Urothelium cell line (cell line): ENCODE results near the gene ATP2B1.
"Not testable (repeated sequence)": the region's sequence is repeated elsewhere in the genome, so short reads cannot be mapped to it uniquely, and the experiment has no call there.

Experiments used
- DNase-seq: peaks from one replicate; pipeline ENCODE4 v3.0.0; 2011; ENCODE audit warnings: low spot score, mixed read lengths
- FAIRE-seq: peaks from 2 replicates; lab custom pipeline; 2011; peaks lifted over from hg19 to GRCh38; lab: Jason Lieb, UNC

ATP2B1 gene

DNA sequence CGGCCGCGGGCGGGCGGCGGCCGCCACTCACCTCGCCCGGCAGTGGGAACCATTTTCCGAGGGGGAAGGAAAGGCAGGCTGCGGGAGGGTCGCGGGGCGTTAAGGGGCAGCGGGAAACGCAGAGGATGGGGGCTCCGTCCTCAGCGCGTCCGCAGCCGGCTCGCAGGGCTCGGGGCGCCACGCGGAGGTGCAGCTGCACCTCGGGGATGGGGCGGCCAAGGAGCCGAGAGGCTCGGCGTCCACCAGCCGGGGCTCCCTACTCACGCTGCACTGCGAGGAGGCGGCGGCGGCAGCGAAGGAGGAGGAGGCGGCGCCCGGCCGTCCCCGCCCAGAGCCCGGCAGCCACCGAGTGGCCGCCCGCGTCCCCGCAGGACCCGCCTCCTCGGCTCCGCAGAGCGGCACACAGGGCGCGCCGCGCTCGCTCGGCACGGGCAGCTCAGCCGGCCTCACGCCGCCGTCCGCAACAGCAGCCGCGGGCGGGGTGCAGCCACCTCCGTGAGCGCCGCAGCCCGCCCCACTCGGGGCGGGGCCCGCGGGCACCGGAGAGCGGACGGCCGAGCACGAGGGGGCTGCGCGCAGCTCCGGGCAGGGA, at the start of gene ATP2B1:
Gene ATP2B1, minus strand, starts transcription at position 274 of the 592 bp plus-strand sequence. CDS start 52,952 bp downstream, outside the sequence.
- FAIRE-seq, result no peak
- peak; percentile 78 for DNase-seq

DNA sequence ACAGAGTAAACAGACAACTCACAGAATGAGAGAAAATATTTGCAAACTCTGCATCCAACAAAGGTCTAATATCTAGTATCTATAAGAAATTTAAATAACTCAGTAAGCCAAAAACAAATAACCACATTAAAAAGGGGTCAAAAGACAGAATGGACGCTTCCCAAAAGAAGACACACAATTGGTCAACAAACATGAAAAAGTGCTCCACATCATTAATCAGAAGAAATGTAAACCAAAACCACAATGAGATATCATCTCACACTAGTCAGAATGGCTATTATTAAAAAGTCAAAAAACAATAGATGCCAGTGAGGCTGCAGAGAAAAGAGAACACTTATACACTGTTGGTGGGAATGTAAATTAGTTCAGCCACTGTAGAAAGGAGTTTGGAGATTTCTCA, 49.3 kb upstream of the ATP2B1 start:
- FAIRE-seq, DNase-seq: not testable (repeated sequence)

DNA sequence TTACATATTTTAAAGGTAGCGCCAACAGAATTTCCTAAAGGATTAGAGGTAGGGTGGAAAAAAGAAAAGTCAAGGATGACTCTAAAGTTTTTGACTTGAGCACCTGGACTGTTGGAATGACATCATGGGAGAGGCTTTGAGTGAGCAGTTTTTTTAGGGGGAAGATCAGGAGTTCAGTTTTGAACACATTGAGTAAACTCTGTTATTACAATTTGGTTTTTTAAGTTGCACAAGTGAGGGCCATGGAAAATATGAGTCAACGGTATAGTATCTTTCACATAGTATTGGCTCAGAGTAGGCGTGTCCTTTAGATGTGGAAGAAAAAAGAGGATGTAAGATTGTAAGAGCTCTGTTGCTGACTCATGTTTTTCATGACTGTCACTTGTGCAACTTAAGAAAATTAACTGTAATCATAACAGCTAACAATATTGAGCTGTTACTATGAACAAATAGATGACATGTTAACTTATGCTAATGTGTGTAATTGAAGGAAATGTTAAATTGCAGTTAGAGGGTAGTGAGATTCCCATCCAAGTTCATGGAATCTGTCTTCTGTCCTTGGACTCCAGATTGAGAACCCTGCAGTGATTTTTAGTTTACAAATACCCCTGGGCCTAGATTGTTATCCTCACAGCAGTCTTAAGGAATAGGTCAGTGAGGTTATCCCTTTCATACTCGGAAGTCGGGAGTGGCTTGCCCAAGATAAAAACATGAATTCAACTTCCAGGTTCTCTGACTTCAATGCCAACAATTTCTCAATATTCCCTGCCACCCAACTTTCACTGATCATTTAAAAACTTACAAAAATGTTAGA, 48.2 kb upstream of the ATP2B1 start:
- FAIRE-seq (no peak), DNase-seq (peak; percentile 56)

DNA sequence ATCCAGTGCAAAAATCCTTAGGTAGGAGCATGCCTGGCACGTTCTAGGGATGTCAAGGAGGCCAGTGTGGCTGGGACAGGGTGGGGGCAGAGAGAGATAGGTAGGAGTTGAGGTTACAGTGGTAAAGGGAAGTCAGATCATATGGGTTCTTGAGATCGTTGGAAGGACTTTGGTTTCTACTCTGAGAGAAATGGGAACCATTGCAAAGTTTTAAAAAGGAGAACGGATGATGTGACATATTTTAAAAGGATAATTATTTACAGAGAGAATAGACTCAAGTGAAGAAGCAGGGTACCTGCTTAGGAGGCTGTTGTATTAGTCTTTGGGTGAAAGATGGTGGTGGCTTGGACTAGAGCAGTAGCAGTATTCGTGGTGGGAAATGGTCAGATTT, 47.6 kb upstream of the ATP2B1 start:
- DNase-seq, result no peak
- no peak for FAIRE-seq

DNA sequence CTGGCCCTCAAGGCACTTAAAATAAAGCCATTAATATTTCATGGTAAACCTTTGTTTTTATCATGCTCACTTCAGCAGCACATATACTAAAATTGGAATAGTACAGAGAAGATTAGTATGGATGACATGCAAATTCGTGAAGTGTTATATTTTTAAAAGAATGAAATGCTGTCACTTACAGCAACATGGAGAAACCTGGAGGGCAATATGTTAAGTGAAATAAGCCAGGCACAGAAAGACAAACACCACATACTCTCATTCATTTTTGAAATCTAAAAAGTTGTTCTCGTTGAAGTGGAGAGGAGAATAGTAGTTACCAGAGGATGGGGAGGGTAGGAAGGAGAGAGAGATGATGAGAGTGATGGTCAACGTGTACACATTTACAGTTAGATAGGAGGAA, 45.4 kb upstream of the ATP2B1 start:
- FAIRE-seq, result no peak
- DNase-seq, result no peak

DNA sequence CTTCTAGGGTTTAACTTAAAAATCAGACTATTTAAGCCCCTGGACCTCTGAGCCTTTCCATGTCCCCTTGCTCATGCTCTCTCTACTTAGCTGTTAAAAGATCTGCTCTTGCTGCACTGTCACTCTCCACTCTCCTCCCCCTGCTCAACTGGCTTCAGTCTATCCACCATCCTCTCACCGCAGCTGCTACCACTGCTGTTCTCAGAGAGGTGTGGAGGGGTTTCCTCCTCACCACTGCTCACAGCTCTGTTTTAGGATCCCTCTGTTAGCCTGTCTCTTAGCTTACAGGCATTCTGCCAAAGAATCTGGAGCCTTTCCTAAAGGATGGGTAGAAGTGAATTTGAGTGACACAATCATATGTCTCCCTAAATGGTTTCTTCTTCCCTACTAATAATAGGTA, 43.7 kb upstream of the ATP2B1 start:
- no peak for FAIRE-seq

DNA sequence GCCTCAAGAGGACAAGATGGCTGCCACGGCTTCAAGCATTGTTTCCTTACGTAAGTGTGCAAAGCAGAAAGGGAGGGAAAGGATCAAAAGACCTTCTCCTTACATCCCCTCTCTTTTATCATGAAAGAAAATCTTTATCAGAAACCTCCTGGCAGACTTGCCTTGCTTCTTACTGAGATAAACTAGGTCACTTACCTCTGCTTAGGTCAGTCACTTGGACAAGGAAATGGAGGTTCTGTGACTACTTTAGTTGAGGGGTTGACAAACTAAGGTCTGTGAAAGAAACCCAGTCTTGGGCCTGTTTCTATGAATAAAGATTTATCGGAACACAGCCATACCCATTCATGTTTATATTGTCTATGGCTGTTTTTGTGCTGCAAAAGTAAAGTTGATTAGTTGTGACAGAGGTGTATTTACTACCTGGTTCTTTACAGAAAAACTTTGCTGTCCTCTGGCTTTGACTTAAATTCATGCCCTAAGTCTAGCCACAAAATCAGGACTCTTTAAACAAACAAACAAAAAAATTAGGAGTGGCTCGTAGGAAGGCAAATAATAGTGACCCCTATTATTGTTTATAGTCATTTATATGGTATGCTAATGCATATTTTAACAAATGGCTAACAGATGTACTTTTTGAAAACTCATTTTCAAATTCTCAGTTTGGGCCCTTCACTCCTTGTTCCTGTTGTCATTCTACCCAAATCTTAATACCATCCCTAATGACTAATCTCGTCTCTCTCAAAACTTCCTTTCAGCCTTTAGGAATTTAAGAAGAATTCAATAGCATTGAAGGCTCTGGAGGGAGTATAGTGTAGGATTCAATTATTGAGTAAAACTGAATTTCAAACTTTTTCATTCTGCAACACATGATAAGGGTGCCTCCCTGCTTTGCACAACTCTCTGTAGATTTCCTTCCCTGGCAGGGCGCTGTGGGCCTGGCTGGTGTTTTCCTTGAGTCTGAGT, 42.0 kb upstream of the ATP2B1 start:
- FAIRE-seq (no peak), DNase-seq (no peak)

More for the DNA sequence above, 43.7 kb upstream of the ATP2B1 start:
- no peak for DNase-seq

DNA sequence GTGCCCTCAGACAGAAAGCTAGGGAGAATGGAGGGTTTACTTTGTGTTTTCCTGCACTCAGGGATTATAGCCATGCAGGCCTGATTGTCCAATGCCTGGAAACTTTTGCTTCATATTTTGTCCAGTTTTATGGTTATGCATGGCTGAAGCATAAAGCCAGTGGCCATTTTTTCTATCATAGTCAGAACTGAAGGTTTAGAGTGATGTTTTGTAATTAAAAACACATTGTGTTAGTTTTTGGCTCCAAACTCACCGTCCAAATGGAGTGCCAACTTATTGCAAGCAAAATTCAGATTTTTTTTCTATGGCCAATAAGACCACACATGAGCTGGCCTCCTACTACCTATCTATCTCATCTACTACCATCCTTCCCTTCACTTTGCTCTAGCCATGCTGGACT, 40.2 kb upstream of the ATP2B1 start:
- DNase-seq (no peak), FAIRE-seq (no peak)

DNA sequence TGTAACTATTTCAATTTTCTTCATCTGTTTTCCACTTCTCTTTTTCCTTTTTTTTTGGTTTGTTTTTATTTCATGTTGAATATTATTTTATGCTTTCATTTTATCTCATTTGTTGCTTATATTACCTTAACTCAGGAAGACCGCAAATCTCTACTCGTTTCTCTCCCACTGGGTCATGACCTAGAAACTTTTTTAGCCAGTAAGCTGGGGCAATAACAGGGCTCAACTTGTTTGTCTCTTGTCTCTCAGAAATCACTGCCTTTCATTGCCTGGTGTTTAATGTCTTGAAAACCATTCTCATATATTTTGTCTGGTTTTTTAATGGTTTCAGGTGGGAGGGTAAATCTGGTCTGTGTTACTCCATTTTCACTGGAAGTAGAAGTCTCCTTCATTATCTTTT, 36.6 kb upstream of the ATP2B1 start:
- DNase-seq (no peak), FAIRE-seq (no peak)

DNA sequence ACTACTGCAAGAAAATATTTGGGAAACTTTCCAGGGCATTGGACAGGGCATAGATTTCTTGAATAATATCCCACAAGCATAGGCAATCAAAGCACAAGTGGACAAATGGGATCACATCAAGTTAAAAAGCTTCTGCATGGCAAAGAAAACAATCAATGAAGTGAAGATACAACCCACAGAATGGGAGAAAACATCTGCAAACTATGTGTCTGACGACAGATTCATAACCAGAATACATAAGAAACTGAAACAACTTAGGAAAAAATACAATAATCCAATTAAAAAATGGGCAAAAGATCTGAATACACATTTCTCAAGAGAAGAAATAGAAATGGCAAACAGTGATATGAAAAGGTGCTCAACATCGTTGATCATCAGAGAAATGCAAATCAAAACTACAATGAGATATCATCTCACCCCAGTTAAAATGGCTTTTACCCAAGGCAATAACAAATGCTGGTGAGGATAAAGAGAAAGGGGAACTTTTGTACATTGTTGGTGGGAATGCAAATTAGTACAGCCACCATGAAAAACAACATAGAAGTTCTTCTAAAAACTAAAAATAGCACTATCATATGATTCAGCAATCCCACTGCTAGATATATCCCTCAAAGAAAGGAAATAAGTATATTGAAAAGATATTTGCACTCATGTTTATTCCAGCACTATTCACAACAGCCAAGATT, 33.8 kb upstream of the ATP2B1 start:
- FAIRE-seq, result no peak
- DNase-seq, result no peak

DNA sequence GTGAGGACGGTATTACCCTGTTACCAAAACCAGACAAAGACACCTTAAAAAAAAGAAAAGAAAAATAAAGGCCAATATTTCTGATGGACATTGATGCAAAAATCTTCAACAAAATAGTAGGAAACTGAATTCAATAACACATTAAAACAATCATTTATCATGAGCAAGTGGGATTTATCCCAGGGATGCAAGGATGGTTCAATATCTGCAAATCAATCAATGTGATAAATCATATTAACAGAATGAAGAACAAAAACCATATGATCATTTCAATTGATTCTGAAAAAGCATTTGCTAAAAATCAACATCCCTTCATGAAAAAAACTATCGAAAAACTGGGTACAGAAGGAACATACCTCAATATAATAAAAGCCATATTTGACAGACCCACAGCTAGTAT, 32.3 kb upstream of the ATP2B1 start:
- no peak for FAIRE-seq
- DNase-seq, result no peak

DNA sequence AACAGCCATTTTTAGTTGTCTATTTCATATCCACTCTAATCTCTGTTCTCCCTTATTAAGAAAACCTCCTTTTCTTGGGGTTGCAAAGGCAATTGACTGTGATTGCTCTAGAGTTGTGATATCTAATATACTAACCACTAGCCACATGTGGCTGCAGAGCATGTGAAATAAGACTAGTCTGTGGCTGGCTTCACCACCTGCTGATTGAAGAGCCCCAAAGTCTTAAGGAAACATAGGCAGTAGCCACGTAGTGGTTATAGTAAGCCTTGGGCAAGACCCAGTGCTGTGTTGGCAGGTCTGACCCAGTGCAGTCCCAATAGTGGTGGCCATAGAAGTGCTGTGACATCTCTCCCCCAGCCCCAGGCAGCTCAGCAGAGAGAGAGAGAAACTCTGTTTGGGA, 28.4 kb upstream of the ATP2B1 start:
- no peak for FAIRE-seq
- no peak for DNase-seq

DNA sequence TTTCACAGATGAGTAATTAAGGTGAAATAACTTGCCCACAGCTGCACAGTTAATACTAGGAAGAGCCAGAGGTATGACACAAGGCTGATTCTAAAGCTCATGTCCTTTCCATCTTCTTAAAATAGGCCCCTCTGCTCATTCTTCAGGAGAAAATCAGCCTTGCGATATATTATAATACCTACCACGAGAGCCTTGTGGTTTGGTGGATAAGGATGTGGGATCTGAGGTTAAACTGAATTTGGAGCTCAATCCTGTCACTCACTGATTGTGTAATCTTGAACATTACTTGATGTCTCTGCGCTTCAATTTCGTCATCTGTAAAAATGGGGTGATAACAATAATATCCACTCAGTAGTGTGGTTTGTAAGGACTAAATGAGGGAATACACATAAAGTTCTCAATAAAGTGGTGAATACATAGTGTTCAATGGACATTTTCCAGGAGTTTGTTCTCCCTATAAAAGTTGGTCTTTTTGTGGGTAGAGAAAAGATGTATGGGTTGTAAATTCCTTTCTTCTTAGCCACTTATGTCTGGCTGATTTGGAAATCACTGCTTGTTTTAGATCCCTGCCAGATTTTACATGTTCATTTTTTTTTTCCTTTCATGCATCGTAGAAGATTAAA, 25.1 kb upstream of the ATP2B1 start:
- no peak for FAIRE-seq

DNA sequence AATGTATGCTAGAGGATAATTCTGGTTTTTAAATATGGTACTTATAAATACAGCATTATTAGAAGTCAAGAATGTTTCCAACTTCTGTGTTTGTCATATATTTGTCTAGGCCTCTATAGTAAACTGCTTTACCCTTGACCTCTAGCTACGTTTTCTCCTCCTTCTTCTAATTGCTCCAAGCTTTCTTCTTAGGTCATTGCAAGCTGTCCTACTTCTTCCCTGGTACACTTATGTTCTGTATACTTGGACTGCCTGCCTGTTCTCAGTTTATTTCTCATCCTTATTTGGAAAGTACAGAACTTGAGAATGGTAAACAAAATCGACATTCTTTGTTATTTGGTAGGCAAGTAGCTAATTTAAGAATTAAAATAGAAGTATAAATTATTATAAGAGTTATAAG, 23.9 kb upstream of the ATP2B1 start:
- FAIRE-seq, result no peak
- no peak for DNase-seq

More for the DNA sequence above, 25.1 kb upstream of the ATP2B1 start:
- DNase-seq, result peak; percentile 37

DNA sequence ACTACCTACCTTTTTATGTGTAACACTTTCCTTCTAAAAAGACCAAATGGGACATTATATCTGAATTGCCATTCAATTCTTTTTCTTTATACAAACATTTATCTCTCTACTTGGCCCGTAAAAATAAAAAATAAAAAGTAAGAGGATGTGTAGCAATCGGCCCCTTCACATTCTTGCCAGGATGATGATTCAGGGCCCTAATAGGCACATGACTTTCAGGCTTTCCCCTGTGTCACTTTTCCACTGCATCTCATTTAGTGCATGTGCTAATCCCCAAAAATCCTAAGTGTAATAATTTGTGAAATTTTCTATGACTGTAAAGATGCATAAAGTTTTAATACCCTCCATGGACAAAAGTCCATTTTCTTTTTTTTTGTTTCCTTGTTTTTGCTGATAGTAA, 23.0 kb upstream of the ATP2B1 start:
- FAIRE-seq, result no peak
- DNase-seq, result no peak

DNA sequence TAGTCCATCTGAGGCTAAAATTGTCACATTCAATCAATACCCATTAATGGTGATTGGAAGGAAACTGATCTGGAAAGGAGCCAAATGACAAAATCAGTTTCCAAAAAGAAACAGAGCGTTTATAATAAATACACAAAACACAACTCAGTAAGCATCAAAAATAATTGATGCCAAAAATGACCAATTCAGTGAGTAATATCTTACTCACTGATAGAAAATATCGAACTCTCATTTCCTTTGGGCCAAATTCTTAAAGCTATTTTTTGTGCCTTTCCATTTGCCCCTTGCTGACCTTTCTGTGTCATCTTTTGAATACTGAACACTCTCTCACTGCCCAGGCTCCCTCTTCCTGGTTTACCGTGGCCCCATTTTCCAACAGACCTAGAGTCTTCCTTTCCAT, 22.5 kb upstream of the ATP2B1 start:
- no peak for DNase-seq
- no peak for FAIRE-seq

DNA sequence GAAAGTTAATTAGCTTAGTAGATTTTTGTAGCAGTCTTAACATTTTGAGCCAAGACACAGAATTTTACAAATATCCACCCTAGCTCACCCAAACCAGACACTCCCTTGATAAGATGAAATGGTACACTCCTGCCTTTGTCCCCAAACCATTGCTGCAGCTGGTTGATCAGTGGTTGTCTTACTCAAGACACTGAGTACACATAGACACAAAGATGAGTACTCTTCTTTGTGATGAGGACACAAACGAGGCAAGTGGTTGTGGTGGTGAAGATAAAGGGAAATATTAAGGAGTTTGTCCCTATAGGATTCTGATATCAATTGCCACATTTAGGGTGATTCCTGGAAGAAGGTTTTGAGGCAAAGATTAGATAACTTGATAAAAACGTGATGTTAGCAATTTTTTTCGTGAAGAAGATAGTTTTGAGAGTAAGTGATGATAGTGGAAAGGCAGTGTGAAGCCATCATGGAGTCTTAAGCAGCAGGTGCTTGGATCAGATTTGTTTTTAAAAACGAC, 21.4 kb upstream of the ATP2B1 start:
- FAIRE-seq, result no peak
- no peak for DNase-seq

DNA sequence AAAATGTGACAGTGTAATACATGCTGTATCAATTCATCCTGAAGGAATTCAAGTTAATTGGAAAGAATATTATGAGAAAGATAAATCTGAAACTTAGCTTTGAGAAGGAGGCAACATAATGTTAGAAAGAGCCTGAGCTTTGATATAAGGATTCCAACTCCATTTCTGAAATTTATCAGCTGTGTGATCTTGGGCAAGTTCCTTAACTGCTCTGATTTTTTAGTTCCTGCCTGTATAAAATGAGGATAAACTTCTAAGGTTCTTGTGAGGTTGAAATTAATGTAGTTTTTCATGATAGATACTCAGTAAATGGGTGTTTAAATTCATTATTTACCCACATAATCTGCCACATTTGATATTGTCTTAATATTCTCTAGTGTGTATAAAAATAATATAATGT, 14.6 kb upstream of the ATP2B1 start:
- no peak for DNase-seq
- no peak for FAIRE-seq

DNA sequence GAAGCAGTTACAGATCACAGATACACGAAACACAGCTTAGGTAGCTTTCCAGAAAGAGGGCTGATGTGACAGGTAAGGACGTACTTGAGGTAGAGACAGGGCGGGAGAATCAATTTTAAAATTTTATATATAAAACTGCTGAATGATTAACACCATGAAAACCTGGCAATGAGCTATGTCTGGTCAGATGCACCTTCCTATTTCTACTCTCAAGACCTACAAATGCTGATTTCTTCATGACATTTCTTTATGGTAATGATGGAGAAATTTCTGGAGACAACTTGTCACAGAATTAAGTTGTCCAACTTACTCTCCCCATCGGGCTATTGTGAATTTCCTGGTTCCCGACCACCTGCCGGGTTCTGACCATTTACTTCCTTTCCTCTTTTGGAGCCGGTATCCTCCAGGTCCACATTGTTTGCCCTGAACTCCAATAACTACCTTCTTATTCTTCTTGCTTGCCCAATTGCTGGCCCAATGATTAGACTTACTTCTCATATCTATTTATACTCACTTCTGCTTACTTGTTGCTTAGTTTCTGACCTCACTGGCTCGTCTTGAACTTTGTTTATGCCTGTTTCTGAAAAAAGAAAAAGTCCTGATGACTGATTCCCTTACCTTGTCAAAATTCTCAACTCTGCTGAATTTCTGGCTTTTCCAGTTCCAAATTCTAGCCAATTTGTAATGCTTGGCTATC, 12.8 kb upstream of the ATP2B1 start:
- FAIRE-seq, result no peak
- no peak for DNase-seq
